HTR-8/SVneo (cell line): ENCODE results near the gene OBI1.

Experiments
- DNase-seq: peaks from one replicate; pipeline ENCODE4 v3.0.0; 2011; ENCODE audit warnings: low spot score, mixed read lengths; ENCODE audit not compliant: insufficient read length
- FAIRE-seq: peaks from 2 replicates; lab custom pipeline; 2011; peaks lifted over from hg19 to GRCh38; lab: Jason Lieb, UNC

Gene OBI1

GRCh38 chr13:78658630-78659449, at the start of gene OBI1:
TSS of gene OBI1 (minus strand) at chr13:78659155. CDS start at chr13:78659120, 35 bp downstream.
- peak; percentile 60 for DNase-seq
- FAIRE-seq: no peak

- FAIRE-seq: no peak
- no peak for DNase-seq
Observed at GRCh38 chr13:78701383-78701782, 42.4 kb upstream of the OBI1 start.

GRCh38 chr13:78700121-78700910, 41.4 kb upstream of the OBI1 start:
- DNase-seq: no peak
- no peak for FAIRE-seq

GRCh38 chr13:78689011-78689410, 30.1 kb upstream of the OBI1 start:
- FAIRE-seq: no peak
- no peak for DNase-seq

GRCh38 chr13:78686461-78686860, 27.5 kb upstream of the OBI1 start:
- DNase-seq (no peak), FAIRE-seq (no peak)

- FAIRE-seq (no peak), DNase-seq (no peak)
Observed at GRCh38 chr13:78680576-78681350, 21.8 kb upstream of the OBI1 start.

GRCh38 chr13:78680115-78680561, 21.2 kb upstream of the OBI1 start:
- FAIRE-seq (no peak), DNase-seq (no peak)

- no peak for FAIRE-seq
- no peak for DNase-seq
Observed at GRCh38 chr13:78679329-78679728, 20.4 kb upstream of the OBI1 start.

GRCh38 chr13:78675112-78675511, 16.2 kb upstream of the OBI1 start:
- FAIRE-seq (no peak), DNase-seq (no peak)

- DNase-seq (no peak), FAIRE-seq (no peak)
Observed at GRCh38 chr13:78674638-78675037, 15.7 kb upstream of the OBI1 start.

GRCh38 chr13:78662467-78662866, 3.5 kb upstream of the OBI1 start:
- DNase-seq (no peak), FAIRE-seq (no peak)

GRCh38 chr13:78660495-78660857, 1.5 kb upstream of the OBI1 start:
- no peak for FAIRE-seq
- no peak for DNase-seq

- no peak for DNase-seq
- no peak for FAIRE-seq
Observed at GRCh38 chr13:78659732-78660494, 958 bp upstream of the OBI1 start.

GRCh38 chr13:78659450-78659730, 435 bp upstream of the OBI1 start:
- FAIRE-seq: no peak
- no peak for DNase-seq

- DNase-seq: peak; percentile 2
- FAIRE-seq: no peak
Observed at GRCh38 chr13:78657699-78658629, 991 bp downstream of the OBI1 start.

GRCh38 chr13:78655906-78656305, 3.0 kb downstream of the OBI1 start:
- DNase-seq (no peak), FAIRE-seq (no peak)

- DNase-seq: no peak
- no peak for FAIRE-seq
Observed at GRCh38 chr13:78655007-78655406, 3.9 kb downstream of the OBI1 start.

- DNase-seq (no peak), FAIRE-seq (no peak)
Observed at GRCh38 chr13:78652651-78653050, 6.3 kb downstream of the OBI1 start.

GRCh38 chr13:78650717-78651083, 8.3 kb downstream of the OBI1 start:
- DNase-seq: no peak
- no peak for FAIRE-seq
